ENCODE measurements around the gene ZNF580.

Gene ZNF580

DNA sequence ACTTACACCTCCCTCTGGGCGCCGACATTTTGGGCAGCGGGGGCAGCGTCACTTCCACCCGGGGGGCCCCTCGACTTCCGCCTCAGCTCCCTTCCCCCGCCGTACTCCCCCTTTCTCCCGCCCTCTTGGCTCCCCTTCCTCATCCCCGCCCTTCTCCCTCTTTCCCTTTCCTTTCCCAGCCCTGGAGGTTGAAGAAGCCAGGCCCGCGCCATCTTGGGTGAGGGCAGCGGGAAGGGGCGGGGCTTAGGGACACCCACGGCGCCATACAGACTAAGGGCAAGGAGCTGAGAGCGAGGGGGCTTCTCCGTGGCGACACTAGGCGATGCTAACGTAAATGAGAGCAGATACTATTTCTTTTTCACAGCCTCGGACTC, 41.3 kb upstream of the ZNF580 start, which contains the start of gene FIZ1 (continued):
- TF ChIP-seq, protein P1, sequence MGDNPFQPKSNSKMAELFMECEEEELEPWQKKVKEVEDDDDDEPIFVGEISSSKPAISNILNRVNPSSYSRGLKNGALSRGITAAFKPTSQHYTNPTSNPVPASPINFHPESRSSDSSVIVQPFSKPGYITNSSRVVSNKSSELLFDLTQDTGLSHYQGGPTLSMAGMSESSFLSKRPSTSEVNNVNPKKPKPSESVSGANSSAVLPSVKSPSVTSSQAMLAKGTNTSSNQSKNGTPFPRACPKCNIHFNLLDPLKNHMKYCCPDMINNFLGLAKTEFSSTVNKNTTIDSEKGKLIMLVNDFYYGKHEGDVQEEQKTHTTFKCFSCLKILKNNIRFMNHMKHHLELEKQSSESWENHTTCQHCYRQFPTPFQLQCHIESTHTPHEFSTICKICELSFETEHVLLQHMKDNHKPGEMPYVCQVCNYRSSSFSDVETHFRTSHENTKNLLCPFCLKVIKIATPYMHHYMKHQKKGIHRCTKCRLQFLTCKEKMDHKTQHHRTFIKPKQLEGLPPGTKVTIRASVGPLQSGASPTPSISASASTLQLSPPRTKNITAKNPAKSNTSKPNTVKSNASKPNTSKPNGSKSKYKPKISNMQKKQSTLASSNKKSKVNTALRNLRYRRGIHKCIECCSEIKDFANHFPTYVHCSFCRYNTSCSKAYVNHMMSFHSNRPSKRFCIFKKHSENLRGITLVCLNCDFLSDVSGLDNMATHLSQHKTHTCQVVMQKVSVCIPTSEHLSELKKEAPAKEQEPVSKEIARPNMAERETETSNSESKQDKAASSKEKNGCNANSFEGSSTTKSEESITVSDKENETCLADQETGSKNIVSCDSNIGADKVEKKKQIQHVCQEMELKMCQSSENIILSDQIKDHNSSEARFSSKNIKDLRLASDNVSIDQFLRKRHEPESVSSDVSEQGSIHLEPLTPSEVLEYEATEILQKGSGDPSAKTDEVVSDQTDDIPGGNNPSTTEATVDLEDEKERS (tag by site-specific recombination; IDR thresholded peaks at IDR 0.05), result no peak
- TF ChIP-seq SP2 (tag by site-specific recombination; IDR thresholded peaks at IDR 0.05) (peak; percentile 77), SP7 (tag by site-specific recombination; IDR thresholded peaks at IDR 0.05) (peak; percentile 60; the same call in 1 of the 2 replicates), ZNF248 (tag by site-specific recombination; IDR thresholded peaks at IDR 0.05) (no peak), ZNF274 (IDR thresholded peaks at IDR 0.05; ENCODE audit: low read length) (no peak), ZNF274 (tag by site-specific recombination; IDR thresholded peaks at IDR 0.05; ENCODE audit: borderline replicate concordance) (no peak), EGR2 (tag by site-specific recombination; IDR thresholded peaks at IDR 0.05; ENCODE audit: low read depth) (peak; percentile 85), ZNF660 (tag by site-specific recombination; IDR thresholded peaks at IDR 0.05) (no peak), ZBTB17 (tag by site-specific recombination; IDR thresholded peaks at IDR 0.05) (peak; percentile 99), ZNF837 (tag by site-specific recombination; IDR thresholded peaks at IDR 0.05) (no peak), WT1 (tag by site-specific recombination; IDR thresholded peaks at IDR 0.05) (peak; percentile 68; the same call in 1 of the 2 replicates), ZFP41 (tag by site-specific recombination; IDR thresholded peaks at IDR 0.05; ENCODE audit: borderline replicate concordance) (no peak), ZNF768 (tag by site-specific recombination; IDR thresholded peaks at IDR 0.05) (no peak), YY1 (tag by site-specific recombination; IDR thresholded peaks at IDR 0.05) (no peak), KLF8 (tag by site-specific recombination; IDR thresholded peaks at IDR 0.05) (peak; percentile 92), ZNF23 (tag by site-specific recombination; IDR thresholded peaks at IDR 0.05; ENCODE audit: borderline replicate concordance) (no peak), SCRT1 (tag by site-specific recombination; IDR thresholded peaks at IDR 0.05; ENCODE audit: borderline replicate concordance) (no peak), ZBTB20 (tag by site-specific recombination; IDR thresholded peaks at IDR 0.05) (peak; percentile 92), ZBTB1 (tag by site-specific recombination; IDR thresholded peaks at IDR 0.05) (no peak), ZNF354C (tag by site-specific recombination; IDR thresholded peaks at IDR 0.05; ENCODE audit: borderline replicate concordance, low read depth) (no peak), ZSCAN30 (tag by site-specific recombination; IDR thresholded peaks at IDR 0.05) (no peak), ZNF239 (tag by site-specific recombination; IDR thresholded peaks at IDR 0.05) (no peak), ZFP37 (tag by site-specific recombination; IDR thresholded peaks at IDR 0.05) (0 out of 2 replicates have a peak, but pooled peaks have one; percentile 68), ZSCAN16 (tag by site-specific recombination; IDR thresholded peaks at IDR 0.05) (no peak), ZNF654 (tag by site-specific recombination; IDR thresholded peaks at IDR 0.05; ENCODE audit: low read depth) (no peak), ZNF664 (tag by site-specific recombination; IDR thresholded peaks at IDR 0.05) (no peak), ZNF132 (tag by site-specific recombination; IDR thresholded peaks at IDR 0.05; ENCODE audit: borderline replicate concordance) (no peak), ZNF211 (tag by site-specific recombination; IDR thresholded peaks at IDR 0.05; ENCODE audit: low read depth) (no peak), ZNF677 (tag by site-specific recombination; IDR thresholded peaks at IDR 0.05) (no peak)
- TF ChIP-seq, protein P2, sequence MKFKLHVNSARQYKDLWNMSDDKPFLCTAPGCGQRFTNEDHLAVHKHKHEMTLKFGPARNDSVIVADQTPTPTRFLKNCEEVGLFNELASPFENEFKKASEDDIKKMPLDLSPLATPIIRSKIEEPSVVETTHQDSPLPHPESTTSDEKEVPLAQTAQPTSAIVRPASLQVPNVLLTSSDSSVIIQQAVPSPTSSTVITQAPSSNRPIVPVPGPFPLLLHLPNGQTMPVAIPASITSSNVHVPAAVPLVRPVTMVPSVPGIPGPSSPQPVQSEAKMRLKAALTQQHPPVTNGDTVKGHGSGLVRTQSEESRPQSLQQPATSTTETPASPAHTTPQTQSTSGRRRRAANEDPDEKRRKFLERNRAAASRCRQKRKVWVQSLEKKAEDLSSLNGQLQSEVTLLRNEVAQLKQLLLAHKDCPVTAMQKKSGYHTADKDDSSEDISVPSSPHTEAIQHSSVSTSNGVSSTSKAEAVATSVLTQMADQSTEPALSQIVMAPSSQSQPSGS (tag by site-specific recombination; IDR thresholded peaks at IDR 0.05; ENCODE audit: low read depth), result no peak
- TF ChIP-seq, protein P3, sequence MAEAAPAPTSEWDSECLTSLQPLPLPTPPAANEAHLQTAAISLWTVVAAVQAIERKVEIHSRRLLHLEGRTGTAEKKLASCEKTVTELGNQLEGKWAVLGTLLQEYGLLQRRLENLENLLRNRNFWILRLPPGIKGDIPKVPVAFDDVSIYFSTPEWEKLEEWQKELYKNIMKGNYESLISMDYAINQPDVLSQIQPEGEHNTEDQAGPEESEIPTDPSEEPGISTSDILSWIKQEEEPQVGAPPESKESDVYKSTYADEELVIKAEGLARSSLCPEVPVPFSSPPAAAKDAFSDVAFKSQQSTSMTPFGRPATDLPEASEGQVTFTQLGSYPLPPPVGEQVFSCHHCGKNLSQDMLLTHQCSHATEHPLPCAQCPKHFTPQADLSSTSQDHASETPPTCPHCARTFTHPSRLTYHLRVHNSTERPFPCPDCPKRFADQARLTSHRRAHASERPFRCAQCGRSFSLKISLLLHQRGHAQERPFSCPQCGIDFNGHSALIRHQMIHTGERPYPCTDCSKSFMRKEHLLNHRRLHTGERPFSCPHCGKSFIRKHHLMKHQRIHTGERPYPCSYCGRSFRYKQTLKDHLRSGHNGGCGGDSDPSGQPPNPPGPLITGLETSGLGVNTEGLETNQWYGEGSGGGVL (tag by site-specific recombination; IDR thresholded peaks at IDR 0.05), result peak; percentile 99
- TF ChIP-seq, protein P4, sequence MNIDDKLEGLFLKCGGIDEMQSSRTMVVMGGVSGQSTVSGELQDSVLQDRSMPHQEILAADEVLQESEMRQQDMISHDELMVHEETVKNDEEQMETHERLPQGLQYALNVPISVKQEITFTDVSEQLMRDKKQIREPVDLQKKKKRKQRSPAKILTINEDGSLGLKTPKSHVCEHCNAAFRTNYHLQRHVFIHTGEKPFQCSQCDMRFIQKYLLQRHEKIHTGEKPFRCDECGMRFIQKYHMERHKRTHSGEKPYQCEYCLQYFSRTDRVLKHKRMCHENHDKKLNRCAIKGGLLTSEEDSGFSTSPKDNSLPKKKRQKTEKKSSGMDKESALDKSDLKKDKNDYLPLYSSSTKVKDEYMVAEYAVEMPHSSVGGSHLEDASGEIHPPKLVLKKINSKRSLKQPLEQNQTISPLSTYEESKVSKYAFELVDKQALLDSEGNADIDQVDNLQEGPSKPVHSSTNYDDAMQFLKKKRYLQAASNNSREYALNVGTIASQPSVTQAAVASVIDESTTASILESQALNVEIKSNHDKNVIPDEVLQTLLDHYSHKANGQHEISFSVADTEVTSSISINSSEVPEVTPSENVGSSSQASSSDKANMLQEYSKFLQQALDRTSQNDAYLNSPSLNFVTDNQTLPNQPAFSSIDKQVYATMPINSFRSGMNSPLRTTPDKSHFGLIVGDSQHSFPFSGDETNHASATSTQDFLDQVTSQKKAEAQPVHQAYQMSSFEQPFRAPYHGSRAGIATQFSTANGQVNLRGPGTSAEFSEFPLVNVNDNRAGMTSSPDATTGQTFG (tag by site-specific recombination; IDR thresholded peaks at IDR 0.05; ENCODE audit: borderline replicate concordance), result no peak
- TF ChIP-seq, protein P5, sequence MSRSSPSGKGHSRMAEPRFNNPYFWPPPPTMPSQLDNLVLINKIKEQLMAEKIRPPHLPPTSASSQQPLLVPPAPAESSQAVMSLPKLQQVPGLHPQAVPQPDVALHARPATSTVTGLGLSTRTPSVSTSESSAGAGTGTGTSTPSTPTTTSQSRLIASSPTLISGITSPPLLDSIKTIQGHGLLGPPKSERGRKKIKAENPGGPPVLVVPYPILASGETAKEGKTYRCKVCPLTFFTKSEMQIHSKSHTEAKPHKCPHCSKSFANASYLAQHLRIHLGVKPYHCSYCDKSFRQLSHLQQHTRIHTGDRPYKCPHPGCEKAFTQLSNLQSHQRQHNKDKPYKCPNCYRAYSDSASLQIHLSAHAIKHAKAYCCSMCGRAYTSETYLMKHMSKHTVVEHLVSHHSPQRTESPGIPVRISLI (tag by site-specific recombination; IDR thresholded peaks at IDR 0.05), result no peak

Measured in HEK293 (cell line).